Stimulated activated CD4-positive, alpha-beta T cell treated with anti-CD3 and anti-CD28 coated beads, Interleukin-1b, Interleukin-23, amount 100 ng/mL, for 48 hours (primary cell): ENCODE measurements around the gene ARL3.

Source experiments
- DNase-seq: peaks from one replicate; pipeline ENCODE4 v3.0.0-alpha.2; 2020

The ARL3 gene

DNA sequence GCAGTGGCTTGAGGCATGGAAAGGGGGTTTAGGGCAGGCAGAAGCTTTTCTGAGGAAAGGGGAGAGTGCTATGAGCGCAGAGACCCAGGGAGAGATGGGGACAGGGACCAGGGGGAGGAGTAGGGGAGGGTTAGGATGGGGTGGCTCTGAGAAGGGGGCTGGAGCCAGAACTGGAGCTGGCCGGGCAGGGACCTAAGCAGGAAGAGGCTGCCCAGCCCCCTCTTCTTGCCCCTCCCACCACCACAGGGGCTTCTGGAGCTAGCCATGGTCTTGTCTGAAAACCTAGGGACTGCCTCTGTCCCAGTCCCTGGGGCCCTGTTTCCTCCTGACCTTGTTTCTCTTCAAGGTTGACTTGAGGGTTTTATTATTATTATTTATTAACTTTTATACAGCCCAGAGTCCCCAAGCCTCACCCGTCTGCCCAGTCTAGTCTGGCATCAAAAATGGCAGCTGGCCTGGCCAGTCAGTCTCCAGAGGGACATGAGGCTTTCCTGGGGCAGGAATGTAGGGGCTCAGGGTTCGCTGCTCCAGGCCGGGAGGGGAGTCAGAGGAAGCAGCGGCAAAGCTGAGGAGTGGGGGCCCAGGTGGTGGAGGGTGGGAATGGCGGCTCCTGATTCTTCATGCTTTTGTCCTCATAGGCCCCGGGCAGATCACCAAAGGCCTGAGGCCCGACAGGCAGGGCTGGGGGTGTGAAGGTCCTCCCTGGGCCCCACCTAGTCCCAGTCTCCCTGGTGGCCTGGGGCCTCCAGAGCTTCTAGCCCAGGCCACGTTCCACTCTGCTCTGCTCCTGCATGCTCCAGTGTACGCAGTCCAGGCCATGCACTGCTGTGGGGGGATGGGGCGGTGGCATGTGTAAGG lies 64.2 kb downstream of the ARL3 start:
- no peak for DNase-seq

DNA sequence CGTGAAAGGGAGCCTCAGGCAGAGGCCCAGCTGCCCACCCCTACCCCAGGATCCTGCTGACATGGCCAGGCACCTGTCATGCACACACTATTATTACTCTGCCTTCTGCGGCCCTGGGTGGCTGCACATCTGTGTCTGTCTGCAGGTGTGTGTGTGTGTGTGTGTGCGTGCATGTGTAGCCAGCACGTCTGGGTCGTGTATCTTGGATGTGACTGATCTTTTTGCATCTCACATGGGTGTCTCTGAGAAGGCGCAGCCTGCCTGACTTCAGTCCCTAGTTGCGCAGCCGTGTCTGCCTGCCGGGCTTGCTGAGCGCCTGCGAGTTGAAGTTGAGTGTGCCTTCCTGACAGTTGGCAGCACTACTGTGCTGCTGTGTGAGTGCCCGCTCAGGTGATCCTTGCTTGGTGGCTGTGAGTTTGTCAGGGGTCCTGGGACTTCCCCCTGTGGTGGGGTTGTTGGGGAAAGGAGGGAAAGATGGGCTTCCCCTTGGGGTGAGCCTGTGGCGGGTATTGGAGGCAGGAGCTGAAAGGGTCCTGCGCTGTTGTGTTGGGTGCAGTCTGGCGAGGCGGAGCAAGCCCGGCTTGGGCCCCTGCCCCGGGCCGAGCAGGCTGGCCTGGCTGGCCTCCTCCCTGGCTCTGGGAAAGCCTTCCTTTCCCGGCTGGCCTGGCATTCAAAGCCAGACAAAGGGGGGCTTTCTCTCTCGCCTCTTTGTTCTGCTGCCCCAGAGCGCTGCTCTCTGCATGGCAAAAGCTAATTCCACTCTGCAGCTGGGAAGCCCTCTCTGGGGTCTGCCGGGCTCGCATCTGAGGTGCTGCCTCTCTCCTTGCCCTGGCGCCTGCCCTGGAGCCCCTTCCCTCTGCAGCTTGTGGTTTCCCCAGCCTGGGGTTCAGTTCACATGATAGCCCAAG lies 65.1 kb downstream of the ARL3 start:
- DNase-seq, result peak; percentile 36

DNA sequence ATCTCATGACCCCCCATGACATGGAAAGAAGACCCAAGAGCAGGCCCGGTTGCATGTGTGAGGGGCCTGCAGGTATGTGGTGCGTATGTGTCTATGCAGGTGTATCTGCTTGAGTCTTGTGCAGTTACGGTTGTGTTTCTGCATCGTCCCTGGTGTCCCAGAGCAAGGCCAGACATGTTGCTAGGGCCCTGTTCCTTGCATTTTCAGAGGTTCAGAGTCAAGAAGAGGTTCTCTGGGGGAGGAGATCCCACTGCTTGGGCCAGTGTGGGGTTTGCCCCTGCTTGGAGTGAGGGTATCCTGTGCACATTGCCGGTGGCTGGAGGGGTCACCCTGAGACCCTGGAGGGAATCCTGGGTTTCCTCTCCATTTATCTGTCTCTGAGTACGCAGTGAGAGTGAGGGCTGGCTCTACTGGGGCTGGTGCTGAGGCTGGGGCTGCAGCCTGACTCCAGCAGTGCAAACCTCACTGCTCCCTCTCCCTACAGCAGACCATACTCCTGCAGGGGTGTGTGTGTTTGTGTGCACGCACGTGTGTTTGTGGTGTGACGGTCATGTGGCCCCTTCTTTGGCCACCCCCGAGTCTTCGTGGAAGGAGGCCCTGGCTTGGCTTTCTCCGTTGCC lies 65.8 kb downstream of the ARL3 start:
- DNase-seq, result no peak

DNA sequence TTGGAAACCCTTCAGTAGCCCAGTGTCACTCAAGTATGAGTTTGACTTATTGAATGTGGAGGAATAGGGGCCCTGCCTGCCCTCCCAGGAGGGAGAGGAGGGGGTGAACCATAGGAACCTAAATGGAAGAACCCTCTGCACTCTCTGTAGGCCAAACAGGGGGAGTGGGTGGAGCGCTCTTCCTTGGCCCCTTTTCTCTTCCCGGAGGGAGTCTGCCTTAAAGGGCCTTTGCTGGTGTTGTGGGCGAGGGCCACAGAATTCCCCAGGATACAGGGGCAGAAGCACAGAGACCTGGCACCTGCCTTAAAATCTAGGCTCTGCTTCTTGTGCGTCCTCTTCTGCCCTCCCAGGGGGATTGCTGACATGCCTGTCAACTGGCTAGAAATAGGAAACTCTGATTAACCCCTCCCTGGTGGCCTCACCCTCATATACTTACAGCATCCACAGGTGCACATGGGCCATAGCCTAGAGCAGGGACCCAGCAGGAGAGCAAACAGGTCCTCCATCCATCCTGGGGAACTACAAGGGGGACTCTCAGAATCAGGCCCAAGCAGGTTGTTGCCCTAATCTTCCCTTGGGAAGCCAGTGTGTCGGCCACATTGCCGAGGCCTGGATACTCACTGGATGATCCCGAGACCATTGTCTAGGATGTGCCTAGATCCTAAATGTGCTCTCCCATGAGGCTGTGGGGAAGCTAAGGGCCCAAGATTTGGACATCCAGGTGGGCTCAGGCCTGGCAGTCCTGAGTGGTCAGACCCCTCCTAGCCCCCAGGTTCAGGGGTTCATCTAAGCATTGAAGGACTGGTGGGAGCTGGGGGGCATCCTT lies 66.5 kb downstream of the ARL3 start:
- no peak for DNase-seq

DNA sequence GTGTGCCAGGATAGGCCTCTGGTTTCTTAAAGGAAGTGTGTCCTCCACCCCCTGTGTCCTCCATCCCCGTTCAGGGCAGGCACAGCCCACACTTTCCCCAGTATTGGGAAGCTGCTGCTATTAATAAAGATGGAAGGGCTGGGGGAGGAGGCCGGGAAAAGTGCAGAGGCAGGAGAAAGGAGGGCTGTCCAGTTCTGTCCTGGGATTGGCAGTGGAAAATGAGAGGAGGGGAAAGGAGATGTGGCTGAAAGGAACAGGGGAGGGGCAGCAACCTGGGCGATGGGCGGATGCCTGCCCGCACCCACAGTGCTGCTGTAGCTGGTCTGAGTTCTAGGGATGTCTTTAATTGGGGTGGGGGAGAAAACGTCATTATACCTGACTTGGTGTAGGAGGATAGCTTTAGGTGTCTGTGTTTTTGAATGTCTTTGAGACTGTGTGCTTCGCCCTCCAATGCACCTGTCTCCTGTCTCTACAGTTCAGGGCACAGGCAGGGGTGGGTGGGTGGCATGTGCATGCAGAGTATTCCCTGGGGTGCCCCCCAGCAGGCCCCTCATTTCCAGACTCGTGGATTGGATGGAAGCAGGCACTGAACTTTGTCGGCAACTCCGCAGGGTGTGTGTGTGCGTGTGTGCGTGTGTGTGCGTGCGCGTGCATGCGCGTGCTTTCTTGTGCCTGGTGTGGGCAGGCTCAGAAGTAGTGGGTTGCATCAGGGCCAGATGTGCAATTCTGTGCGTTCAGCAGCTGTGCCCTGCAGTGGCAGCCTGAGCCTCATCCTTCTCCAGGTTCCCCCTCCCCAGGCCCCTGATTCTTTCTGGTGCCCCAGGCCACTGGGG lies 67.4 kb downstream of the ARL3 start:
- DNase-seq, result peak; percentile 65

- DNase-seq, result peak; percentile 78
Observed at GRCh38 chr10:102645741-102646609, 68.2 kb downstream of the ARL3 start.

DNA sequence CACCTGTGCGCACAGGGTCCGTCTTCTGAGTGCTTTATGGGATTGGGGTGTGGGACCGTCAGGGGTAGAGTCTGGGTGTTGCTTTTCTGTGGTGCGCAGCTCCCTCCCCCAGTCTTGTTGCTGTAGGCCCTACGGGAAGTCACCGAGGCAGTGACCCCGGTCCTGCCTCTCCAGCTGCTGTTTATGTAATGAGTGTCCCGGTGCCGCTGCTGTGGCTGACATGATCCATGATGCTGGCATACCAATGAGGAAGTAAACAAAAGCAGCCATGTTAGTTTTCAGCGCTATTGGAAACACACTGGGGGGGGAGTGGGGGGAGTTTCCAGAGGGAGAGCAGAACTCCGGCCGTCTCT lies 68.8 kb downstream of the ARL3 start:
- DNase-seq, result peak; percentile 47

- peak; percentile 84 for DNase-seq
Observed at GRCh38 chr10:102644646-102645387, 69.4 kb downstream of the ARL3 start.

DNA sequence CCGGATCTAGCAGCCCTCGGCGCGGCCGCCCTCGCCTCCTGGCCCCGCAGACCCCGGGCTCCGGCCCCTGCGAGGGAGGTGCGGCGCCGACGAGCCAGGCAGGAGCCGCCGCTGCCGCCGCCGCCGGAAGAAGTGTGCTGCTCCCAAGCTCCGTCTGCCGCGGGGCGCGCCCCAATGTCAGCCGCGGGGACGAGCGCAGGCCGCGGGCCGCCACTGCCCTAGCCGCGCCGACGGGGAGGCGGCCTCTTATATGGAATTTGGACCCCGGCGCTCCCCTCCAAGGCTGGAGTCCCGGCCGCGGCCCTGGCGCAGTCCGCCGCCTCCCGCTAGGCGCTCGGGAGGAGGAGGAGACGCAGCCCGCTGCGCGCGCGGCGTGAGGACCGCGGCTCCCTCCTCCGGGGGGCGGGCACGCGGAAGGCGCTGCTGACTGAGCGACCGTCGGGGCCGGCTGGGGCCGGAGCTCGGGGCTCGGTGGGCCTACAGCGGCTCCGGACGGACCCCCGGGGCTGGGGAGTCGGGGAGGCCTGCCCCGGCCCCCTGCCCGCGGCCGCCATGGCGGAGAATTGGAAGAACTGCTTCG lies 70.0 kb downstream of the ARL3 start, which contains the start of gene TRIM8:
Gene TRIM8, plus strand, starts transcription at position 414 of the 580 bp plus-strand sequence. Its CDS starts 139 bp downstream, at position 553.
- DNase-seq, result peak; percentile 57

GRCh38 chr10:102643336-102644065 lies 70.7 kb downstream of the ARL3 start:
- DNase-seq, result peak; percentile 40

DNA sequence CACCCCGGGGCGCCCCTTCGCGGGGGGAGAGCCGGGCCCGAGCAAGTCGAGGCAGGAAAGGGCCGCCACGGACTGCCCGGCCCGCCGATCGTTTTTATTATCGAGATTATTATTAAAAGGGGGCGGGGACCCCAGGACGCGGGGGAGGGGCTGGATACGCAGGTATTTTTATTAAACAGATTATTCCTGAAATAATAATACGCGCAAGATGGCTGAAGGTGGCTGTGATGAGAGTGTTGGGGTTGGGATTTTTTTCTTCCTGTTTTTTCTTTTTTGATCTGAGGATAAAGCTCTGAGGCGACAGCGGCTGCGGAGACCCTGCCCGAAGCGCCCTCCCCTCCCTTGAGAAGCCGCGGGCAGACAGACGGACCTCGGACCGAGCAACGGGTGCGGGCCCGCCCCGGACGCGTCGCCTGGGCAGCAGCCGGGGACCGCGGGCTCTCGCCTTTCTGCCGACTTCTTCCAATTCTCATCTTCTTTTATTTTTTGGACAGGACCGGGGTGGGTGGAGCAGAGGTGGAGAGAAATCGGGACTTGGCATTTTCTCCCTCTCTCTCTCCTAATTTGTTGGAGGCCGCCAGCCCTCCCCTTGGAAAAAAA lies 71.4 kb downstream of the ARL3 start:
- no peak for DNase-seq

GRCh38 chr10:102641880-102642735 lies 72.1 kb downstream of the ARL3 start:
- peak; percentile 98 for DNase-seq

DNA sequence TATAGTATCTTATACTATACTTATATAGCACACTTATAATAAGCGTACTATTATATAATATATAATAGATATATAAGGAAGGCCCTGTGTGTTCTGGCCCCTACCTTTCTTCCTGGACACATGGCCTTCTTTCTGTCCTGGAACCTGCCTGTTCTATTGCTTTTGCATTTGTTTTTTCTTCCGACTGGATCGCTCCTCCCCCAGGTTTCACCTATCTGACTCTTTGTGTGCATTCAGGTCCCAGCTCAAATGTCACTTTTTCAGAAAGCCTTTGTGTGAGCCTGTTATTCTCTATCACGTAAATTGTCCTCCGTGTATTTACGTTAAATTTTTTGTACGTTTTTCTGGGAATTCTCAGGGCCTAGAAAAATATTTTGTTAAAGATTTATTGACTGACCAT lies 72.8 kb downstream of the ARL3 start:
- DNase-seq, result no peak

- no peak for DNase-seq
Observed at GRCh38 chr10:102639537-102639936, 74.7 kb downstream of the ARL3 start.

- DNase-seq, result no peak
Observed at GRCh38 chr10:102635377-102635776, 78.8 kb downstream of the ARL3 start.

DNA sequence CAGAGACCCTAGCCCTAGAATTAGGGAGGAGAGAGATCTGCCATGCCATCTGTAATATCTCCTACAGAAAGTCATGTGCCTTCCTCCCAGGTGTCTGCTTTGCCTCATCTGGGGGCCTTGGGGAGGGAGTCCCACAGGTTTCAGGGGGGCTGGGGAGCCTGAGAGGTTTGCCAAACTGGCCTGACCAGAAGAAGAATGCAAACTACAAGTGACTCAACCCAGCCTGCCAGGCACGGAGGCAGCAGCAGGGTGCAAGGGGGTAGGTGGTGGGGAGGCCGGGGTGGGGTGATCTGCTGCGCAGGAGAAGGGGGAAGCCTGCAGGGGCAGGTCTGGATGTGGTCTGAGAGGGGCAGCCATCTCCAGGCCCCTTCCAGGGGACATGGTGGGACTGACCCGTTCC lies 79.5 kb downstream of the ARL3 start:
- DNase-seq, result no peak

- DNase-seq, result no peak
Observed at GRCh38 chr10:102633848-102634247, 80.3 kb downstream of the ARL3 start.
